Stimulated activated naive CD4-positive, alpha-beta T cell treated with Interleukin-2 at 50 U/mL for 16 hours (primary cell): ENCODE data around the gene ENPP7.

Source experiments
- DNase-seq: peaks from one replicate; lab custom pipeline; 2025; lab: John Stamatoyannopoulos, UW

Gene ENPP7, protein sequence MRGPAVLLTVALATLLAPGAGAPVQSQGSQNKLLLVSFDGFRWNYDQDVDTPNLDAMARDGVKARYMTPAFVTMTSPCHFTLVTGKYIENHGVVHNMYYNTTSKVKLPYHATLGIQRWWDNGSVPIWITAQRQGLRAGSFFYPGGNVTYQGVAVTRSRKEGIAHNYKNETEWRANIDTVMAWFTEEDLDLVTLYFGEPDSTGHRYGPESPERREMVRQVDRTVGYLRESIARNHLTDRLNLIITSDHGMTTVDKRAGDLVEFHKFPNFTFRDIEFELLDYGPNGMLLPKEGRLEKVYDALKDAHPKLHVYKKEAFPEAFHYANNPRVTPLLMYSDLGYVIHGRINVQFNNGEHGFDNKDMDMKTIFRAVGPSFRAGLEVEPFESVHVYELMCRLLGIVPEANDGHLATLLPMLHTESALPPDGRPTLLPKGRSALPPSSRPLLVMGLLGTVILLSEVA

DNA sequence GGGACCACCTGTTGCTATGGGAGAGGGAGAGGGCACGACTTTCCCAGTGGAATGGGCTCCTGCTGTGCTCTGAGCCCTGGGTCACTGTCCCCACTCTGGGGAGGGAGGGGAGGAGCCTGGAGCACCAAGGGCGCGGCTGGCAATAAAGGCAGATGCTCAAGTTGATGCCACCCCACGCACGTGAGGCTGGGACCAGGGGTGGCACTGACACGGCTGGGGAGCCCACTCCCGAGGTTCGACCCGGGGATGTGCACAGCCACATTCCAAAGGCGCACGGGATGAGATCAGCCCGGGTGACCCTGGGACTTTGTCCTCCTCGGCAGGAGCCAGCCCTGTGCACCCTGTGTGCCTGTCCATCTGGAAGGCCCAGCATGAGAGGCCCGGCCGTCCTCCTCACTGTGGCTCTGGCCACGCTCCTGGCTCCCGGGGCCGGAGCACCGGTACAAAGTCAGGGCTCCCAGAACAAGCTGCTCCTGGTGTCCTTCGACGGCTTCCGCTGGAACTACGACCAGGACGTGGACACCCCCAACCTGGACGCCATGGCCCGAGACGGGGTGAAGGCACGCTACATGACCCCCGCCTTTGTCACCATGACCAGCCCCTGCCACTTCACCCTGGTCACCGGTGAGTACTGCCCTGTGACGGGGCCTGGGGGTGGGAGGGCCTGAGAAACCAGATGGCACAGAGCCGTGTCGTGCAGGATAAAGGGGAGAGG lies at the start of gene ENPP7:
TSS of gene ENPP7 (plus strand) at position 175 of the 715 bp plus-strand sequence. CDS start at position 372, 197 bp downstream.
- no peak for DNase-seq

DNA sequence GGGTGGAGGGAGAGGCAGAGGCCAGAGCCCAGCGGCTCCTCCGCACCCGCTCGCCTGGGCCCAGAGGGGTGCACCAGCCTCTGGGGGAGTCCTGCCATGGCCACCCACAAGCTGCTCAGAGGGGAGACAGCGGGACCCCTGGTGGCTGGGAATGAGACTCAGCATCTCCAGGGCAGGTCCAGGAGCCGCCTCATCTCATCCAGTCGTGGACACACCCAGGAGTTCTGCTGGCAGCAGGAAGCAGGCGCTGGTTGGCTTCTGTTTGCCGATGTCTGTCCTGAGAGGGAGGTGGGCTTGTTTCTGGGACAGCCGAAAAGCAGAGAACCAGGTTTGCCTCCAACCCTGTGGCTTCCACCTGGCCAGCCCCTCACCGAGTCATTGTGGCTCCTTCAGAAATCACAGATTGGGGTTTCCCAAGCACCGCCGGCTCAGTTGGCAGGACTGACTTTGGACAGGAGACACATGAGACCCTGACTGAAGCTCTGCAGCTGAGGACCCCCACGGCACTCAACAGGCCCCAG lies 49.6 kb upstream of the ENPP7 start:
- no peak for DNase-seq

DNA sequence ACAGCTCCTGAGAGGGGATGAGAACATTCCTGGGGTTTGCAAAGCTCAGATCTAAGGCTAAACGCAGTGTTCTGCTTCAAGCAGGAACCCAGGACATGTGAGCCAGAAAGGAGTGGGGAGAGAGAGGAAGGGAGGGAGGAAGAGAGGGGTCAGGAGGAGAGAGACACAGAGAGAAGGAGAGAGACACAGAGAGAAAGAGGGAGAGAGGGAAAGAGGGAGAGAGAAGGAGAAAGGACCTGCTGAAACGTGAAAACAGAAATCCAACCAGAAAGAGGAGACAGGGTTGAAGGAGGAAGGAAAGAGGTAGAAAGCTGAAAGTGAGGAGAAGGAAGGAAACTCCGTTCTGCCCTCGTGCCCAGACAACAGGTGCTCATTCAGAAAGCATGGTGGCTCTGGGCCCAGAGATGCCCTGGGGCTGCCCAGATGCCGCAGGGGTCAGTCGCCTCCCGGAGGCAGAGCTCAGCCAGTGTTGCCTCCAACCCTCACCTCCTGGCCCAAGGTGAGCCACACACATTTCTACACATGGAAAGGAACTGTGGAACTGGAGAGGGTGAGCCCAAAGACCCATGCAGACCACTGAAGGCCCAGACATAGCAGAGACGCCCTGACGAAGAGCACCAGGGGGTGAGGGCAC lies 49.0 kb upstream of the ENPP7 start:
- no peak for DNase-seq

DNA sequence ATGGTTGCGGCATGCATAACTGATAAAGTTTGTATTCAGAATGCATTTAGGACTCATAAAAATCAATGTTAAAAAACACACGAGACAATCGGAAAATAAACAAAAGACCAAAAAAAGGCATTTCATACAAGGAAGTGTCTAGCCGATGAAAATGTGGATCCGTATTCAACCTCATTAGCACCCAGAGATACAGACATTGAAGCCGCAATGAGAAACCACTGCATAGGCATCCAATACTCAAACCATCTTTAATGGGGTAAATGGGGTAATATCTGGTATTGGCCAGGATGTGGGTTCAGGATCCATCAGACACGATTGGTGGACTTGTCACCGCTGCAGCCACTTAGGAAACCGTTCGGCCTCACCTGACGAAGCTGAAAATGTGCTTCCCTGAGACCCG lies 47.4 kb upstream of the ENPP7 start:
- DNase-seq: no peak

DNA sequence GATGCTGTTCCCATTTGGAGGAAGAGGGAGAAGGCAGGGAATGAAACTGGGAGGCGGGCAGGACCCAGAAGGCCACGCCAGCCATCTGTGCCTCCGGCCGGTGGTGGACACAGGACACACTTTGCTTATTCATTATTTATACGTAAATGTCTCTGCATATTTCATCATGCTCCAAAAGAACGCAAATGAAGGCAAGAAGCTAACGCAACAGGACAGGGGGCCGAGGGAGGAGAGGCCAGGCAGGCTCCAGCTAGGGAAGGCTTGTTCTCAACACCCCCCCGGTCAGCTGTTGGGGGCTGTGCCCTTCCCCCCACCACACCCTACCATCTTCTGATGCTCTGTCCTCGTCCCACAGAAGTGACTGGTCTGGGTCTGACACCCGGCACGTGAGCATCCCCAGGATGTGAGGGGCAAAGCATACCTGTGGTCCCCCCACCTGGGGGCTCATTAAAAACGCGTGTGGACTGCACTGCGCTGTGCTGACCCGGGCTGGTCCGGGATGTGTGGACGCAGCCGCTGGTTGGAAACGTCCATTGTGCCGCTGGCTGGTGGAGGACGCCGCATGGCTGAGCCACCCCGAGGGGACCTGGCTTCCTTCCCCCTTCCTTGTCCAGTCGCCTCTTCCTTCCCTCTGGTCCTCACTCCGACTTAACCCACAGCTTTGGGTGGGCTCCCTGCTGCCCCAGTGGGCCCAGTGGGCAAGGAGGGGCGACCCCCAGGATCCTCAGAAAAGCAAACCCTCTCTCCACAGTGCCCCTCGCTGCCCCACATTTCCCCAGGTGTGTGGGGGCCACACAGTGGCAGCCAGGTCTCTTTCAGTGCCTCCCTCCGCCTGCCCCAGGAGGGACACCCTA lies 46.4 kb upstream of the ENPP7 start:
- DNase-seq: no peak

DNA sequence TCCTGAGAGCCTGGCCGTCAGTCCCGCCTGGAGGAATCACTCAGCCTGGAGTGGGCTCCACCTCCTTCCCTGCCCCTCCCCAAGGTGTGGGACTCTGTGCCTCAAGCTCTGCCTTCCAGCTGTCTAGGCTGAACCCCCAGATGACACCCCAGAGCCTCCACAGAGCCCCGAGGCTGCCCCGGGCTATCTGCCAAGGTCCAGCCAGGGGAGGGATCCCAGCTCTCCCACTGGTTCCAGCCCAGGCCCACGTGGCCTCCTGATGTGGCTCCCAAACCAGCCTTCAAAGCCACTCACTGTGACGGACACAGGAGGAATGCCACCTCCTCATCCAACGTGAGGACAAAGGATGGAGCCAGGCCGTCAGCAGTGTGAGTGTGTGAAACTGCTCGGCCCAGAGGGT lies 45.6 kb upstream of the ENPP7 start:
- no peak for DNase-seq

DNA sequence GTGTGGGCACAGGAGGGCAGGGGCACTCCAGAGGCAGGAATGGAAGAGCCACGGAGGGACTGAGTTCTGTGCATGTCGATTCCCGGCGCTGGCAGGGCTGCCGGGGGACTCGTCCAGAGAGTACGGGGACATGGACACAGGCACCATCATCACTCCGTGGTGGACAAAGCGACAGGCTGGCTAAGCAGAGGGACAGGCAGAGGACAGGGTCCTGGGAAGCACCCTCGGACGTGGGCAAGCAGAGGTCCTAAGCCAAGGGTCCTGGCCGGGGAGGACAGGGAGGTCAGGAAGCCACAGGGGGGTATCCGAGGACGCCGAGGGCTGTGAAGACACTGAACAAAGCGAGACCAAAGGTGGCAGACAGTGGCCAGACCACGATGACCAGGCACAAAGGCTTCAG lies 44.3 kb upstream of the ENPP7 start:
- no peak for DNase-seq

DNA sequence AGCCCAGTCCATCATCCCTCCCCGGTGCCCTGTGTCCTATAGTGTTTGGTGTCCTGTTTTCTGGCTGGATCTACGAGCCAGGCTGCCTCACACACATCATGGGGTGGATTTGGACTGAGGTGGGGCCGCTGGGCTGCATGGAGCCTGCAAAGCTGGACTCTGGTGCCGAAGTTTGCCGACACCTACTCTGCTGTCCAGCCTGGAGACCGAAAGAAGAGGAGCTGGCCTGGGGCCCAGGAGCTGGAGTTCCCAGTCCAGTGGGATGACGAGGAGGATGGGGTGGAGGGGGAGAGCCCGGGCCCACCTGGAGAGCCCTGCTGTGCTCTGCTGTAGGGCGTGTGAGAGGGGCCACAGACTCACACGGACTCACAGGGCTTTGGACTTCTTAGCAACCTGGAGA lies 40.3 kb upstream of the ENPP7 start:
- DNase-seq: no peak

DNA sequence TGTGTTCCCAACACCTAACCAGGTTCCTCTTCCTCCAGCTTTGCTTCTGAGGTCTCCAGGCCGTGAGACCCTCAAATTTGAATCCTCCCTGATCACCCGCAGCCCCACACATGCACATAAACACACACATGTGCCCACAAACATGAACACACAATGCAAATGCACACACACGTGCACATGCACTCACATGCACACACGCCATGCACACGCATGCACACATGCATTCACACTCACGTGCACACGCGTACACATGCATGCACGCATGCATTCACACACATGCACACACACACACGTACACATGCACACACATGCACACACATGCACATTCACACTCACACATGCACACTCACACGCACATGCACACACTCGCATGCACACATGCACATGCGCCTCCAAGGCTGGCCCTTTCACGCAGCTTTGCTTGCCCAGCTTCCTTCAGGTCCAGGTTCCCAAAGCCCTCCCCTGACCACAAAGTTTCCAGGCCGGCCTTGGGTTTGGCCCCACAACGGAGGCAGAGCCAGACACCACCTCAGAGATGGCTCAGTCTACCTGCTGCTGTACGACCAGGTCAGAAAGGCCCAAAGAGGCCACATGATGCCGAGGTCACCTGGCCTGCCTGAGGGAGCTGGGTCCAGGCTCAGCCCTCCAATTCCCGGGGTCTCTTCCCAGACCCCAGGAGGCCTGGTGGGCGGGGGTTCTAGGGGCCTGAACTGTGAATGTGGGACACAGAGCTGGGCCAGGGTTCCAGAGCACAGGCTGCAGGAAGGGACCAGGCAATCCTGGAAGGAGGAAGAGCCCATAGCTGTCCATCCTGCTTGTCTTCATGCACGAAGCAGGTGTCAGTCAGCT lies 39.5 kb upstream of the ENPP7 start:
- DNase-seq: no peak

DNA sequence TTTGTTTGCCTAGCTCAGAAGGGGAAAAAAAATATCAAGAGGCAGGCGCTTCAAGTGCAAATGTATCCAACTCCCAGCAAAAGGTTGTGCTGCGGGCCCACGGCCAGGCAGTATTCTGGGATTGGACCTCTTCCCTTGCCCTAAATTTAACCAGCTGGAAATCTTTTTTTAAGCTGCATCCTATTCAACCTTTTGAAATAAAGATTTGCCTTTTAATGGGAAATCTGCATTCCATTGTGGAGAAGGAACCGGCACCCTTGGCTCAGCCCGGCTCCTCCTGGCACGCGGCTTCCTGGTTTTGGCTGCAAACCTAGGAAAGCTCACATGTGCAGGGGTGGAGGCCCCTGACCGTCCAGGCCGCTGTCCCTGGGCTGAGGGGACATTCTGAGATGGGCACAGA lies 38.8 kb upstream of the ENPP7 start:
- DNase-seq: no peak

DNA sequence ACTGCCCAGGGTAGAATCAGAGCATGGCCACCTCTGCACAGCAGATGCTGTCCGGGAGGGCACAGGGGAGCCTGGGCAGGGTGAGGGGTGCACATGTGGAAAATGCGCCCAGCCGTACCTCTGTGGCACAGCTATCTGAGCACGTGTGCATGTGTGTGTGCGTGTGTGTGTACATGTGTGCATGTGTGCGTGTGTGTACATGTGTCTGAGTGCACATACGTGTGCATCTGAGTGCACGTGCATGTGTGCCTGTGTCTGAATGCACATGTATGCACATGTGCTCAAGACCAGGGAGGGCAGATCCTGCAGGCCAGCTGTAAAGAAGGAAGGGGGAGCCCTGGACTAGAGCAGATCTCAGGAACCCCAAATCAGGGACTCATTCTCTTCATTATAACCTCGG lies 37.3 kb upstream of the ENPP7 start:
- no peak for DNase-seq

DNA sequence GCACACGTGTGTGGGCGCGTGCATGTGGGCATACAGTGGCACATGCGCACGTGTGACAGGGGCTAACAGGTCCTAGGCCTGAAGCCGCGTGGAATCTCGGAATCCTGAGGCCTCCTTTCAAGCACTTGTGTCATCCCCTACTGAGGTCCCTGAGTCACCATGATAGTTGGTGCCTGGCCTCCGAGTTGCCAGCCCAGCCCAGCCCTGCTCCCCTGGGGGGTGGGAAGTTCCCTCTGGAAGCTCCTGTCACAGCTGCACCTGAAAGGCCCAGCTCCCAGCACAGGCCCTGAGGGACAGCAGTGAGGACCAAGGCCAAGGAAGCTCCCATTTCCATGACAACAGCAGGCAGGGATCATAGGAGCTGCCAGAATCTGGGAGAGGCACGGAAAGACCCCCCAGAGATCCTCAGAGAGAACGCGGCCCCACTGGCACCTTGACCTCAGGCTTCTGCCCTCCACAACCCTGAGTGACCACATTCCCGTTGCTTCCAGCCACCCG lies 35.4 kb upstream of the ENPP7 start:
- DNase-seq: no peak

DNA sequence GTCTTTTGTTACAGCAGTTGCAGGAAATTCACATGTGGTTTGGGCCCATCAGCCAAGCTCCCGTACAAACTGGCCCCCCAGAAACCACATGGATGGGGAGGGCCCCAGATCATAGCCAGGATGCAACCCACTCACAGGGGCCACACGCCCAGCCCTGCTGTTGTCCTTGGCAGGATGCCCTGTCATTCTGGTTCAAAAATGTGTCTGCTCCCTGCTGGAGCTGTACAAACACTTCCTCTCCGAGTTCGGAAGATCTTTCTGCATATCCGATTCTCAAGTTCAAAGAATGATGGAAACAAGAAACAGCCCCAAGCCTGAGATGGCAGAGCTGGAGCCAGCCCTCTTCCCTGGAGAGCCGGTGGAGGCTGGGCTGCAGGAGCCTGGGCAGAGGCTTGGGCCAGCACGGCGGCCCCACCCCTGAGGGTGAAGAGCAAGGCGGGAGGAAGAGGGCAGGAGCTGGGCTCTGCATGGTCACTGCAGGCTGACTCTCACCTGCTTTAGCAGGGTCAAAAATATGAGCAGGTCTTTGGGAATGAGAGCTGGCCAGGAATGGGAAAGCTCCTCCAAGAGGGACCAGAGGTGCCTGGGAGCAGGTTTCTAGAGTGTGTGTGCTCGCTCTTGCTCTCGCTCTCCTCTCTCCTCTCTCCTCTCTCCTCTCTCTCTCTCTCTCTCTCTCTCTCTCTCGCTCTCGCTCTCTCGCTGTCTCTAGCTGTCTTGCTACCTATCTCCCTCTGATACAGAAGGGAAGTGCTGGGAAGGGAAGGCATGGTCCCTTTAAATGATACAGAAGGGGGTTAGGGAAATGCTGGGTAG lies 34.7 kb upstream of the ENPP7 start:
- DNase-seq: no peak

DNA sequence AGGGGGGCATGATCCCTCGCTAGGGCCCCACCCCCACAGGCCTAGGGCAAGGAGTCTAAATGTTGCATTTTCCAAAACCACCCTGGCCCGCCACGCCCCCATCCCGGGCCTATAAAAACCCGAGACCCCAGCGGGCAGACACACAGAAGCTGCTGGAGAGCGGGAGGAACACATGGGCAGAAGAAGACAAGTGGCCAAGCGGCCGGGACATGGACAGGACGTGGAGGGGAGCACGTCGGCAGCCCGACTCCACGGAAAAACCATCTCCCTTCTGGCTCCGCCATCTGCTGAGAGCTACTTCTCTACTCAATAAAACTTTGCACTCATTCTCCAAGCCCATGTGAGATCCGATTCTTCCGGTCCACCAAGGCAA lies 34.1 kb upstream of the ENPP7 start:
- no peak for DNase-seq

DNA sequence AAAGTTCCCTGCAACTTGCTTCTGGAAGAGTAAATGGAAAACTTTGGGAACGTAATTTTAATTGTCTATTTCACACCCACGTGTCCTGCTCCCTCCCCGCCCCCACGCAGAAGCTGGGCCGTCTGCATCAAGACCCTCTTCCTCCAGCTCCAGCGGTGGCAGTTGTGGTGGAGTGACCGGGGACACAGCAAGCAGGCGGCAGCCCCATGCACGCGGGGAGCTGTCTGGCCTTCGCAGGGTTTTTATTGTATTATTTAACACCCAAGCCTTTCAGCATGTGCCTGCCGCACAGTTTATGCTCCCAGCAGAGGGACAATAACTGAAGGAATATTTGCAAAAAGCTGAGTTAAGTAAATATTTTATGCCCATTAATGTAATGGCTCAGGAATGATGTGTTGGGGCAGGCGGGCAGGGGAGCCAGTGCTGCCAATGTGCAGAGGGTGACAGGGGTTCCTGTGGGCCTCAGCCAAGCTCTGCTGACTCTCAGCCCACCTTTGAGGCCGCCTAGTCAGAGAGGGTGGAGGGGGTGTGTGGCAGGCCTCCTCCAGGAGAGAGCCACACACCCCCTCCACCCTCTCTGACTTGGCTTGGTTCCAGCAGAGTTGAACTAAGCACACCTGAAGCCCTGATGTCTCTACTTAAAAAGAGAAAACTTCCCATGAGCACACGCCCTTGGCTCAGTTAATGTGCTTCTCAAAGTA lies 32.4 kb upstream of the ENPP7 start:
- no peak for DNase-seq

DNA sequence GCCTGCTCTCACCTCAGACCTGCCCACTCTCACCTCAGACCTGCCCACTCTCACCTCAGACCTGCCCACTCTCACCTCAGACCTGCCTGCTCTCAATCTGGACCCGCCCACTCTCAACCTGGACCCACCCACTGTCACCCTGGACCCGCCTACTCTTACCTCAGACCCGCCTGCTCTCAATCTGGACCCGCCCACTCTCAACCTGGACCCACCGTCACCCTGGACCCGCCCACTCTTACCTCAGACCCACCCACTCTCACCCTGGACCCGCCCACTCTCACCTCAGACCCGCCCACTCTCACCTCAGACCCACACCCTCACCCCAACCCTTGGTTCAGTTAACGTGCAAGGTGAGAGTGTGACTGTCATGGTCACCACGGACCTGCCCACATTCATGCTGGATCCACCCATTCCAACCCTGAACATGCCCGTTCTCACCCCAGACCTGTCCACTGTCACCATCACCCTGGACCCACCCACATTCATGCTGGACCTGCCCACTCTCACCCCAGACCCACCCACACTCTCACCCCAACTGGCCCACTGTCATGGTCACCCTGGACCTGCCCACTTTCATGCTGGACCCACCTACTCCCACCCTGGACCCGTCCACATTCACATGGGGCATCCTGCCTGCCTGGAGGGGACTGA lies 31.2 kb upstream of the ENPP7 start:
- DNase-seq: no peak

DNA sequence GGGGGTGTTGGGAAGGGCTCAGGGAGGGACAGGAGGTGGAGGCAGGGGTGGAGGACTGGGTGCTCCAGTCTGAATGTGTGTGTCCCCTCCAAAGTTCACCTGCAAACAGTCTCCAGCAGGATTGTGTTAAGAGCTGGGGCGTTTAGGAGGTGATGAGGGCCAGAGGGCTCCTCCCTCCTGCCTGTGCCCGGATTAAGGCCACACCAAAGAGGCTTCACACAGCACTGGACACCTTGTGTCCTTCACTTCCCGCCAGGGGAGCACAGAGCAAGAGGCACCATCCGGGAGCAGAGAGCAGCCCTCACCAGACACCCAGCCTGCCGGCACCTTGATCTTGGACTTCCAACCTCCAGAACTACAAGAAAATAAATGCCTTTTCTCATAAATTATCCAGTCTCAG lies 30.2 kb upstream of the ENPP7 start:
- DNase-seq: no peak

DNA sequence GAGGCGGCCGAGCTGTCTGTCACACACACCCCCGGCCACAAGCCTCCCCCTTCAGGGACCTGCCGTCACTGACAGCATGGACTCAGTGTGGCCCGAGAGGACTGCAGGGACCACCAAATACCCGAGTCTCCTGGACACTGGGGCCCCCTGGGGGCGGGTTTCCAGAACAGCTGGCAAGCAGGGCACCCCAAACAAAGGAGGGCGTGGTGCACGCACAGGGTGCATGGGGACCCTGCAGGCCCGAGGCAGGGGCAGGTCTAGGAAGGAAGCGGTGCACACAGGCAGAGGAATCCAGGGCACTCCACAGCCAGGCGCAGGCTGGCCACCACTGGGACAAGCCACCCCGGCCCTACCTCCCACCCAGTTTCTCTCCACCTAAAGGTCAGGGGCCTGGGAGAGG lies 28.7 kb upstream of the ENPP7 start:
- DNase-seq: no peak
